Endodermal cell (in vitro differentiated cells): ENCODE results near the gene COPG1. TPM values are rescaled to one million over a fixed set of nuclear protein-coding genes. Genes with fewer than 3 reads are reported as not detected.

ENCODE experiments used
- DNase-seq: peaks from one replicate; pipeline ENCODE4 v3.0.0-alpha.2; 2017
- H3K27ac ChIP-seq: 2 replicates; pipeline ENCODE4 v1.5.1; 2013; ENCODE audit warnings: mild to moderate bottlenecking, low read depth, low read length, moderate library complexity
- H3K27me3 ChIP-seq: 2 replicates; pipeline ENCODE4 v1.6.1; 2013; ENCODE audit warnings: mild to moderate bottlenecking, low read length, moderate library complexity; ENCODE audit not compliant: insufficient read depth, control insufficient read depth, poor library complexity, severe bottlenecking
- H3K36me3 ChIP-seq: 2 replicates; pipeline ENCODE4 v1.7.0; 2013; ENCODE audit warnings: mild to moderate bottlenecking, low read length, moderate library complexity; ENCODE audit not compliant: control insufficient read depth, insufficient read depth
- H3K4me1 ChIP-seq: one replicate; pipeline ENCODE4 v1.7.0; 2013; ENCODE audit warnings: low read length; ENCODE audit not compliant: control insufficient read depth, insufficient read depth
- H3K4me3 ChIP-seq: 2 replicates; pipeline ENCODE4 v1.5.1; 2013; ENCODE audit warnings: mild to moderate bottlenecking, low read length, moderate library complexity
- H3K9ac ChIP-seq: 2 replicates; pipeline ENCODE4 v1.6.1; 2013; ENCODE audit warnings: mild to moderate bottlenecking, low read length, moderate library complexity; ENCODE audit not compliant: poor library complexity, severe bottlenecking; ENCODE audit errors: extremely low read depth
- H3K9me3 ChIP-seq: 2 replicates; pipeline ENCODE4 v1.6.1; 2013; ENCODE audit warnings: mild to moderate bottlenecking, low read length, moderate library complexity; ENCODE audit not compliant: control insufficient read depth
- H3K27ac Mint-ChIP-seq: 2 replicates; pipeline ENCODE4 v1.8.0; 2020; ENCODE audit warnings: mixed read lengths
- H3K27me3 Mint-ChIP-seq: 2 replicates; pipeline ENCODE4 v1.8.0; 2021; ENCODE audit warnings: mild to moderate bottlenecking, mixed read lengths; ENCODE audit not compliant: insufficient read depth
- H3K36me3 Mint-ChIP-seq: 2 replicates; pipeline ENCODE4 v1.8.0; 2020; ENCODE audit warnings: low read depth, mixed read lengths
- H3K4me1 Mint-ChIP-seq: 2 replicates; pipeline ENCODE4 v1.8.0; 2020; ENCODE audit warnings: mixed read lengths
- H3K4me3 Mint-ChIP-seq: 2 replicates; pipeline ENCODE4 v1.8.0; 2020; ENCODE audit warnings: mild to moderate bottlenecking, moderate library complexity, mixed read lengths
- H3K9me3 Mint-ChIP-seq: 2 replicates; pipeline ENCODE4 v1.8.0; 2020; ENCODE audit warnings: mild to moderate bottlenecking, mixed read lengths
- WGBS, 2 experiments: methylation state at CpG; one replicate each; pipeline versions ENCODE4 v1.1.5 to v1.1.7; 2013; ENCODE audit warnings: missing lambda C conversion rate in 2 of 2, mixed read lengths in 1 of 2; ENCODE audit not compliant: insufficient coverage in 1 of 2, insufficient read length in 1 of 2; 5-methylcytosine and 5-hydroxymethylcytosine counted together
- total RNA-seq, 2 donors: library from RNA; stranded (reverse); fragmentation: NEBNext Ultra II Directional in 1 of 2; extraction: Animal tissue kit (Norgen Biotek cat#: 25700) in 1 of 2; gene quantifications; 2 replicates in 1 of 2; 3 replicates in 1 of 2; pipeline ENCODE4 v1.2.1, GENCODE V29; 2021
- TF ChIP-seq, protein P1 (sequence below): fragments of 200-600 bp; sonication (generic); conservative IDR thresholded peaks from 2 replicates; pipeline ENCODE4 v1.5.0; 2021; ENCODE audit warnings: antibody characterized with exemption, mild to moderate bottlenecking

Gene COPG1
- total RNA-seq, 2 donors from 2014 or later: 151 to 193 TPM

GRCh38 chr3:129318921-129319320, 69.5 kb downstream of the COPG1 start:
- Histone ChIP-seq H3K4me1 (no peaks in the 10 kb centered on the region), H3K27me3 (no peaks in the 10 kb centered on the region), H3K36me3 (peaks cover 5% of the 10 kb centered on the region), H3K4me3 (no peak overlapping the region), H3K9ac (no peak overlapping the region), H3K27ac (no peak overlapping the region), H3K9me3 (no peaks in the 10 kb centered on the region)
- TF ChIP-seq, protein P1, sequence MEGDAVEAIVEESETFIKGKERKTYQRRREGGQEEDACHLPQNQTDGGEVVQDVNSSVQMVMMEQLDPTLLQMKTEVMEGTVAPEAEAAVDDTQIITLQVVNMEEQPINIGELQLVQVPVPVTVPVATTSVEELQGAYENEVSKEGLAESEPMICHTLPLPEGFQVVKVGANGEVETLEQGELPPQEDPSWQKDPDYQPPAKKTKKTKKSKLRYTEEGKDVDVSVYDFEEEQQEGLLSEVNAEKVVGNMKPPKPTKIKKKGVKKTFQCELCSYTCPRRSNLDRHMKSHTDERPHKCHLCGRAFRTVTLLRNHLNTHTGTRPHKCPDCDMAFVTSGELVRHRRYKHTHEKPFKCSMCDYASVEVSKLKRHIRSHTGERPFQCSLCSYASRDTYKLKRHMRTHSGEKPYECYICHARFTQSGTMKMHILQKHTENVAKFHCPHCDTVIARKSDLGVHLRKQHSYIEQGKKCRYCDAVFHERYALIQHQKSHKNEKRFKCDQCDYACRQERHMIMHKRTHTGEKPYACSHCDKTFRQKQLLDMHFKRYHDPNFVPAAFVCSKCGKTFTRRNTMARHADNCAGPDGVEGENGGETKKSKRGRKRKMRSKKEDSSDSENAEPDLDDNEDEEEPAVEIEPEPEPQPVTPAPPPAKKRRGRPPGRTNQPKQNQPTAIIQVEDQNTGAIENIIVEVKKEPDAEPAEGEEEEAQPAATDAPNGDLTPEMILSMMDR: no peak
- 90 to 93% methylated on average over 8 to 15 of the region's 15 CpGs for whole genome bisulfite sequencing, 2 experiments
- H3K4me1 Mint-ChIP-seq: peaks cover 3% of the 10 kb centered on the region
- no peaks in the 10 kb centered on the region for H3K9me3 Mint-ChIP-seq
- peak; percentile 41 for DNase-seq
- no peak overlapping the region for H3K27ac Mint-ChIP-seq
- H3K36me3 Mint-ChIP-seq: peaks cover 15% of the 10 kb centered on the region
- no peaks in the 10 kb centered on the region for H3K27me3 Mint-ChIP-seq
- no peak overlapping the region for H3K4me3 Mint-ChIP-seq

DNA sequence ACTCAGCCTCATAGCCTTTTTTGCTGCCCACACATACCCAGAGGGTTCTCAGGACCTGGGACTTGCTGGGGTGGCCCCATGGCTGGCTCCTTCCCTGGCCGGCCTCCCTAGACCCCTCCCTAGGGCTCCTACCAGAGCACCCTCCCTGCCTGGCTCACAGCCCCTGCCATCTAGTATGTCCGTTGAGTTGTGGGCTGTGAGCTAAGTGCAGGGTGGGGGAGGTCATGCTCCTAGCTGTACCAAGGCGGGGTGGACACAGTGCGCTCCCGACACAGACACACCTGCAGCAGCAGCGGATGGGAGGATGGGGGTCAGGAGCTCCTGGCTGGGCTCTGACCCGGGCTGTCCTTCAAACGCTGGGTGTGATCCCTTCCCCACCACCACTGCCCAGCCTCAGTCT, 70.9 kb downstream of the COPG1 start:
- DNase-seq: no peak
- no peak overlapping the region for H3K27ac Mint-ChIP-seq
- no peak overlapping the region for H3K4me3 Mint-ChIP-seq

DNA sequence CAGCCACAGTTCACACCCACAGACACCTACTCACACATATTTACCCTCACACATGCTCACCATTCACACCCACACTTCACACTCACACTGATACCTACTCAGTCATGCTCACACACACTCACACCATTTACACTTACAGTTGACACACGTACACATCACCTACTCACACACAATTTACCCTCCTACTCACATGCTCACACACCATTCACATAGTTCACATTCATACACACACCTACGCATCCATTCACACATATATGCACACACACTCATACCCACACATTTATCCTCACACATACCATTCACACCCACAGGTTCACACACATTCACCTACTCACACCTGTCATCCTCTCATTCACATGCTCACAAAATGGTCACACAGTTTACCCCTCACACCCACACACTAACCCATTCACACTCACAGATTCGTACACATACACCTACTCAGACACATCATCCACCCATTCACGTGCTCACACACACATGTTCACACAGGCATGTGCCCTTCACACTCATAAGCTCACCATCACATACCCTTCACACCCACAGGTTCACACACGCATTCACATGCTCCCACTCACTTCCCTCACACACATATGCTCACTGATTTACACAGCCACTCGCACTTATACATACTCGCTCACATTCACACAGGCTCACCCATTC, 71.5 kb downstream of the COPG1 start:
- Histone ChIP-seq H3K9me3 (no peaks in the 10 kb centered on the region), H3K4me1 (no peaks in the 10 kb centered on the region), H3K9ac (no peak overlapping the region), H3K27ac (no peak overlapping the region), H3K27me3 (no peaks in the 10 kb centered on the region), H3K36me3 (peaks cover 5% of the 10 kb centered on the region), H3K4me3 (no peak overlapping the region)
- H3K36me3 Mint-ChIP-seq: peaks cover 15% of the 10 kb centered on the region
- 92% methylated on average over 5 to 7 of the region's 7 CpGs for whole genome bisulfite sequencing, 2 experiments
- H3K27me3 Mint-ChIP-seq: no peaks in the 10 kb centered on the region
- no peaks in the 10 kb centered on the region for H3K4me1 Mint-ChIP-seq
- H3K27ac Mint-ChIP-seq: no peak overlapping the region
- DNase-seq: no peak
- no peak overlapping the region for H3K4me3 Mint-ChIP-seq
- no peaks in the 10 kb centered on the region for H3K9me3 Mint-ChIP-seq
- TF ChIP-seq, protein P1: no peak

More for the DNA sequence above, 70.9 kb downstream of the COPG1 start:
- Histone ChIP-seq H3K36me3 (peaks cover 5% of the 10 kb centered on the region), H3K4me3 (no peak overlapping the region), H3K9me3 (no peaks in the 10 kb centered on the region), H3K27ac (no peak overlapping the region), H3K27me3 (no peaks in the 10 kb centered on the region), H3K9ac (no peak overlapping the region), H3K4me1 (no peaks in the 10 kb centered on the region)
- H3K9me3 Mint-ChIP-seq: no peaks in the 10 kb centered on the region
- no peaks in the 10 kb centered on the region for H3K27me3 Mint-ChIP-seq
- H3K4me1 Mint-ChIP-seq: no peaks in the 10 kb centered on the region
- TF ChIP-seq, protein P1: no peak
- 90 to 96% methylated on average over 4 to 8 of the region's 8 CpGs for WGBS, 2 experiments
- H3K36me3 Mint-ChIP-seq: peaks cover 15% of the 10 kb centered on the region
